ENCODE measurements around the gene GUCA1A.
"Not testable (repeated sequence)": the region's sequence is repeated elsewhere in the genome, so short reads cannot be mapped to it uniquely, and the experiment has no call there.

Gene GUCA1A

DNA sequence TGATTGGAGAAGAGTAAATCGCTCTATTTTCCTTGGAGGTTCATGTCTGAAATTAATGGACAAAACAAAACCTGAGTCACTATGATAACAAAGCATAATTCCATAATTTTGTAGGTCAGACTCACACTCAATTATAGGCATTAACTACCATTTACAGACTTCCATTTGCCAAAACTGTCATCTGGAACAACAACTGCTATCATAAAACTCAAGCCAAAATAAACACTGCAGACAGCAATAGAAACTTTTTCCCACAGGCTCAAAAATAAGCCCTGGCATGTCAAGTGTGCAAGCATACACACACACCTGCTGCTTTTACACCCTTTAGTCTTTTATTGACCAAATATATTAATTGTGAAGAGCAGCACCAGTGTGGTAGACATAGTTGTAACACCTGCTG, 37.4 kb downstream of the GUCA1A start:
- DNase-seq (ENCODE audit: low read depth), result no peak

DNA sequence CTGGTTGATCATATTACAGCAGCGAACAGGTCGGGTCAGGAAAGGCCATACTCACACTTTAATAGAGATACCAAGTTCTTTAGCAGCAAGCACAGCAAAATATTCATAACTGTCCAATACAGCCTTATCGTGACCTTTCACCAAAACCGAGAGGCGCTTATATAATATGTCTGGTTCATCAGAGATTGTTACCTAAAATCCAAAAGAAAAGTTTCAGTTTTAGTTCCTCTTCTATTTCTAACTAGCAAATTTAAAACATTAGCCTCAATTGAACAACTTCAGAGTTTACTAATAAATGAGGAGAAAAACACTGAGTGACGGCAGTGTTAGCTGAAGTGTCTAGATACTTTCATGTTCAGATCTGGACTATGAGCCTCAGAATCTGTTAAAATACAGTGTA, 38.6 kb downstream of the GUCA1A start:
- DNase-seq (ENCODE audit: low read depth), result no peak

DNA sequence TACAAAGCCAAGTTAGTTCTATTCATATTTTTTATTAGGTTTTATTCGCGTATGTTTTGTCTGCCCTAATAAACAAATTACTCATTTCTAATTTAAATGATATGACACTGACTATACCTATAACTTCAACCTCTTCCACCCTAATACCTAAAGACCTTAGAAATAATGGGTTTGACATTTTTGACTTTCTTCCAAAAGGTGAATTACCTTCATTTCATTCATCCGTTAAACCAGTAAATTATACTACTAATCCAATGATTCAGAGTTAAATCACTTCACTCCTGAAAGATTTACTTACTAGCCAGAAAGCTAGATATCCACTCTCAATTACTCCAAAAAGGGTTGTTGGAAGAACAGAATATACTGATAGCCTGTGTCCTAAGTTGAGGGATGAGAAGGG, 39.3 kb downstream of the GUCA1A start:
- DNase-seq (ENCODE audit: low read depth), result no peak

DNA sequence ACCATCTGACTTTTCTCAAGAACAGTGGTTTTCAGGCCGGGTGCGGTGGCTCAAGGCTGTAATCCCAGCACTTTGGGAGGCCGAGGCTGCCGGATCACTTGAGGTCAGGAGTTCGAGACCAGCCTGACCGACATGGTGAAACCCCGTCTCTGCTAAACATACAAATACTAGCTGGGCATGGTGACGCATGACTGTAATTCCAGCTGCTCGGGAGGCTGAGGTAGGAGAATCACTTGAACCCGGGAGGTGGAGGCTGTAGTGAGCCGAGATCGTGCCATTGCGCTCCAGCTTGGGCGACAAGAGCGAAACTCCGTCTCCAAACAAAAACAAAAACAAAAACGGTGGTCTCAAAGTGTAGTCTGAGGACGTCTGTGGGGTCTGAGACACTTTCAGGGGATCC, 43.3 kb downstream of the GUCA1A start:
- not testable (repeated sequence) for DNase-seq (ENCODE audit: low read depth)

DNA sequence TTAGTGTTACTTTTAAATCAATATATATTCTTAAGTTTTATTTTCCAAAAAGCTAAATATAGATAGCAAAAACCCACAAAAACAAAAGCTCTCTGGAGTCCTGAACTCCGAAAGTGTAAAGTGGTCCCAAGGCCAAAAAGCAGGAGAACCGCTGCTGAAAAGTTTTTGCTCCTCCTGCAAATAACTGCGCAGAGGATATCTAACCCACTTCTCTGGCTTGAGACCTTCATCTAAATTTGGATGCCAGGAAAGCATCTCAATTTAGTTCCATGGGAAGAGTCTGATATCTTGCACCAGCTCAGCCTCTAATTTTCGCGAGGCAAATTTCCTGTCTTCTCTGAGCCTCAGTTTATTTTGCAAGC, 44.0 kb downstream of the GUCA1A start:
- no peak for DNase-seq (ENCODE audit: low read depth)

DNA sequence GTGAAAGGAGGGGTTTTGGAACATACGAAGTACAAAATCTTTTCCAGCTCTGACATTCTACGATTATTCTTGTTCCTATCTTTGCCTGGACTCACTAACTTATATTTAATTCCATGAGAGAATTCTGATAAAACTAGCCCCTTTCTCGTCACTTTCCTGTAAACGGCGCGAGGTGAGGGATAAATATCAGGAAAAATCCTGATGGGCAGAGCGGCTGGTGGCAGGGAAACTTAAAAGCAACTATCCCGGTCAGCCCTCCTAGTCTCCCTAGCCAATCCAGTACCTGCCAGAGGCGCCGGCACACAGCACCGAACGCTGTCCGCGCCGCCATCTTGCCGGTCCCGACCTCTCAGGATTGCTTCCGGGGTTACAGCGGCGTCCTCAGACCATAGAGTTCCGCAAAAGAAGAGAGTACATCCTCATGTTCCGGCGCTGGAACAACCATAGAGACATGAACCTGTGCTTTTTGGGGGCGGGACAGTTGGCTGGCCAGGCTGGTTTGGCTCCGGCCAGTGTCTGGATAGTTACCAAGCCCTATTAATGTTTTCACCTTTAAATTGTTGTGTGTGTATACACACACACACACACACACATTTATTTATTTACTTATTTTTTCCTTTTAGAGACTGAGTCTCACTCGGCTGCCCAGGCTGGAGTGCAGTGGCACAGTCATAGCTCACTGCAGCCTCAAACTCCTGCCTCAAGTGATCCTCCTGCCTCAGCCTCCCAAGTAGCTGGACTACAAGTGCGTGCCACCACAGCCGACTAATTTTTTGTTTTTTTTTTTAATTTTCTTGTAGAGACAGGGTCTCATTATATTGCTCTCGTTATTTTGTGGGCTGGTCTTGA, 44.6 kb downstream of the GUCA1A start, which contains the start of gene MRPS10:
MRPS10 (minus strand) TSS at position 343 of the 849 bp plus-strand sequence; CDS start at position 331, 12 bp downstream.
- DNase-seq (ENCODE audit: low read depth), result peak; percentile 70

DNA sequence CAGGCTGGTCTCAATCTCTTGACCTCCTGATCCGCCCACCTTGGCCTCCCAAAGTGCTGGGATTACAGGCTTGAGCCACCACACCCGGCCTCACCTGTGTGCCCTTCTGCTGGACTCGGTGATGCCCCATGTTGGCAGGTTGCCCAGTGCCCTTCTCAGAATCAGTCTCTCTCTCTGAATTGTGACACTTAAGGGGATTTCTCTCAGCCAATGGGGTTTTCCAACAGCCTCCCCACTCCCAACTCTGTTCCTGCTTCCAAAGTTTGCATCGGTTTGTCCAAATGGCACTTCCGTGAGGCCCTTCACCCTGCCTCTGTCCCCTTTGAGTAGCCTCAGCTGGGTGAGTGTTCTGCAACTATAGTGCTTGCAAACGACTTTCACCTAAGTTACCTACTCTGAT, 47.6 kb downstream of the GUCA1A start:
- DNase-seq (ENCODE audit: low read depth), result no peak

DNA sequence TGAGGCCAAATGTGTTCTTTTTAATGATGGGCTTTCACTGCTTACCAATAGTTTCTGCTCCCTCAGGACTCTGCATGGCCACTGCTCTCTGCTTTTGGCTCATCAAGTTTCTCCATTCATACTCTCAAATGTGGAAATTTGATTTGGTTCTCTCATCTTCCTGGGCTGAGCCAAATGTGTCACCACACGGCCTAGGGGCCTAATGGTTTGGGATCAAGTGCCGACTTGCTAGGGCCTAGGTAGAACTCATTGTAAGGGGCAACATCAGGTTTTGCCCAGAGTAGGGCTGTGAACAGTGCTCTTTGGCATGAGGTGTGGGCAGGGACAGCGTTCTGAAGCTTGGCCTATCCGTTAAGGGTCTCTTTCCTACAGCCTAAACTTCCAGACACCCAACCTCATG, 48.4 kb downstream of the GUCA1A start:
- no peak for DNase-seq (ENCODE audit: low read depth)

DNA sequence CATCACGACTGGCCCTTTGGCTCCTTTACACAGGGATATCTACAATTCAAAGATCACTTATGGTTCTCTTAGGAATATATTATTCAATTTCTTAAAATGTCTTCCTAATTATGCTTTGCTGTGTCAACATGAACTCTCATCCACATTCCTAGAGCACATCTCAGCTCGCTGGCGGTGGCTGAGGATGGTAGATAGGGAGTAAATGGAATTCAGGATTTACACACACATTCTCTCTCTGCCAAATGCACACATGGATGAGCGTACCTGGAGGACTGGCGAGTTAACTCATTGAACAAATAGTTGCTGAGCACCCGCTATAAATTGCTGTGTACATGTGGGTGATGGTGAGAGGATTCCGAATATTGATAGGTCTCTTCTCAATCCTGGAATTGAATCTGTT, 49.3 kb downstream of the GUCA1A start:
- no peak for DNase-seq (ENCODE audit: low read depth)

DNA sequence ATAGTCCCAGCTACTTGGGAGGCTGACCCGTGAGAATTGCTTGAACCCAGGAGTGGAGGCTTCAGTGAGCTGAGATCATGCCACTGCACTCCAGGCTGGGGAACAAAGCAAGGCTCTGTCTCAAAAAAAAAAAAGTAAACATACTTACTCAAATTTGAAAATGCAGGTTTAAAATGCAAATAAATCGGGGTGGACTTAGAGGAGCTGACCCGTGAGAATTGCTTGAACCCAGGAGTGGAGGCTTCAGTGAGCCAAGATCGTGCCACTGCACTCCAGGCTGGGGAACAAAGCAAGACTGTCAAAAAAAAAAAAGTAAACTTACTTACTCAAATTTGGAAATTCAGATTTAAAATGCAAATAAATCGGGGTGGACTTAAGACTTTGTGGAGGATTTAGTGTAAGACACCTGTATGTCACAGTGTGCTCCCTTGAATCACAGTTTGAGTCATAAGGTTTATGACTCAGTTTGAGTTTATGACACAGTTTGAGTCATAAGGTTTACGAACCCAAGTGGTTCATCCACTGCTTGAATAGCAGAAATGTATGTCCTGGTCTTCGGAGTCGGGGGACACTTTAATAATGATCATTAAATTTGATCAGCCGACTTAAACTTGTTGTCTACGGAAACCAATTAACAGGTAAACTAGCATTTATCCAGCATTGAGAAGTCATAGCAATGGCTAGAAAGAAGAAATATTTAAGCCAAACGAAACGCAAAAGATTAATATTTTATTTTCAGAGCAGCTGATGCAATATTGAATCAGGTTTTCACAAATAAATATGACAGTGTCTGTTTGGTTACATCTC, 51.3 kb downstream of the GUCA1A start:
- peak; percentile 58 for DNase-seq (ENCODE audit: low read depth)

DNA sequence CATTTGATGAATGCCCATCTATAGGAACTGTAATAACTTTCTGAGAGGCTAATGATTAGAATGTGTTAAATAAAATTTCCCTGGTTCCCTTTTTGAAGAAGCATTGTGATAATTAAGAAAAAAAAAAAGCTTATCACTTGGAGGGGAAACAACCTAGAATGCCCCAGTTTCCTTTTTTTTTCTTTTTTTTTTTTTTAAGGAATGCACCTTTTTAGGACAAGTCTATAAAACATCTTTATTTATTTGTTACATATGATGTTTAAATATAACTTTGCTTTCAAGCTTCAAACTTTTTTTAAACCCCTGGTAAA, 51.8 kb downstream of the GUCA1A start:
- DNase-seq (ENCODE audit: low read depth), result no peak

DNA sequence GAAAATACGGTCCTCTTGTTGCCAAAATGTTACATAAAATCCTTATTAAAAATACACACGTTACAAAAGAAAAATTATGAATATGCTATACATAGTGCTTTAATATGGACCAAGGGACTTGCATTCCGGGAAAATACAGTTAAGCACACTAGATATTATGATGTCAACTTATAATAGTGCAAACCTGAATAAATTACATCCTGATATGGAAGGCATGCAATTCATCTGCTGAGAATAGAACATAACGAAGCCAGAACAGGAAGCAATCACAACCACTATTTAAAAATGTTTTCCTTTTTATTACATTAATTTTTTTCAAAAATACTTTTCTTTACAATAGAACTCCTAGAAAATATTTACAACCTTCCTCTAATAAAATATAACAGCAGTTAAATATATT, 52.3 kb downstream of the GUCA1A start:
- no peak for DNase-seq (ENCODE audit: low read depth)

DNA sequence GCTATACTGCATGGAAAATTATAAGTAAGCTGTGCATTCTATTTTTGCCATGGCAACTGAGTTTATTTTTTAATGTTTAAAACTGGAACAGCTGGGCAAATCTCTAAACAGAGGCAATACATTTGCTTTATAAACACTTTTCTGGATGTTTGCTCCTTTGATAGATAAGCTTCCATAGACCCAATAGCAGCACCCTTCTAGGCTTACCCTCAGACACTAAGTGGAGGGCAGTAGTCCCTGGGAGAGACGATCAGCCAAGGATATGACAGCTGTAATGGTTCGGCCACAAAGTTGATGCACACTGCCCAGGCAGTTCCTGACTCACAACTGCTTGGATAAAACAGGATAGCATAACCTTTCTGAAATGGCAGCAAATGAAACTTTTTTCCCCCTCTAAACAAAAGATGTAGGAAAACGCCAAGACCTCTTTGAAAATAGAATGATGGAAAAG, 53.0 kb downstream of the GUCA1A start:
- peak; percentile 30 for DNase-seq (ENCODE audit: low read depth)

DNA sequence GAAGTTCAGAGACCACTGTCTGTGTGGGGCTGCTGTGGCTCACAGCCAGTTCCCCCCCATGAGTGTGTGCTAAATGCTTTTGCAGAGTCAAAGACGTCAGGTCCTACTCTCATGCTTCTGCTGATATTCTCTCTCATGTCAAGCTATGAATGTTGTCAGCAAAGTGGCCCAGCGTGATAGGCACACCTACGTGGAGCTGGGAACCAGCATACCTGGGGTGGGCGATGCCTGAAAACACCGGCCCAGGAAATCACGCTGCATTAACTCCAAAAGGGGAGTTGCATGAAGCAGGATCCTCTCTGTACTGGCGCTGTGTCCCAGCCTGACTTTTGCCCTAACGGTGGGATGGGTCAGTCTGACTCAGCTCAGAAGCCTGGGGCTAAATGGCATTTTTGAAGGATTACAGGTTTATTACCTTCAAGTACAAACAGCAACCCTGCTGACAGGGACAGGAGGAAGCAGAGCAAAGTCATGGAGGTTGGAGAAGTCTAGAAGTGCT, 53.5 kb downstream of the GUCA1A start:
- DNase-seq (ENCODE audit: low read depth), result no peak

DNA sequence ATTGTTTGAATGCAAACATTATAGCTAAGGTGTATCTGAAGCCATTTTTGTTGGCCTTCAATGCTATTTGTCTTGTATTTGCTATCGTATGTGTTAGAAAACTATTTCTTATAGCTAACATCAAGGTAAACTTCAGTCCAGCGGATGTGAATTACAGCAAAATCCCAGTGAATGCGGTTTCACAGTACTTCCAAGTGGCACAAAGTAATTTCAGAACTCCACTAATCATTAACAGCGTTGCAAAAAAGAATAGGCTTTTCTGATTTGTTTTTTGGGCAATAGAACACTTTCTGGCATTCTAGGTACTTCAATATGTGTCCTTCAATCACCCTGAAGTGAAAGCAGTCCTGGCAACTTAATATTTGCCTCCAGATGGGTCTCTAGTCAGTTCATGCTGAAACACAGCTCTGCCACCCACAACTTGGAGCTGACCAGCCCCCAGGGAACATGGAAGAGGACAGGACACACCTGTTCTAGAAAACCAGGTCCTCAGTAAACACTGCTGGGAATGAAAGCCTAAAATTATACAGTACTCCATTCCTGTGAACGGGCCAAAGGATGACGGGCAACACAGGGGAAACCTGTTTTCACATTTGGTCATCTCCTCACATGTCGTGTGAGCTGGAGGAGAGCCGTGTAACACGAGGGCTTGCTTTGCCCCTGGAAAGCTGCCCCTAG, 54.1 kb downstream of the GUCA1A start:
- DNase-seq (ENCODE audit: low read depth), result no peak

DNA sequence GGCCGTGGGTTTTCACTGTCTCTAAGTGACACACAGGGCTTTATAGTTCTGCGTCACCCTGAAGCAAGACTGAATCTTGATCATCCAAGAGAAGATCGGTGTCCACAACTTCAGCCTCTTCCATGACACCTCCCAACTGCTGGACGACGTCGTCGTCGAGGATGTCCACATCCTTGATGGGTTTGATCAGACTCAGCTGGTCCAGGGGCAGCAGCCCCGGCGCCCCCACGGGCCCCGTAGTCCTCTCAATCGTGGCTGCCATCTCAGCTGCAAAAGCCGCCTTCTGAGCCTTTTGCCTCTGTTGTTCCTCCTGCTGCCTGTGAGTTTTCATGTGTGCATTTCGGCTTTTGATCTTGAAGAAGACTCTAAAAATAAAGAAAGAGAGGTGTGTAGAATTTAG, 55.1 kb downstream of the GUCA1A start:
- DNase-seq (ENCODE audit: low read depth), result no peak

Data from GM04503 (cell line).